Measurements from ENCODE around the gene RPL18A. TPM values are rescaled to one million over a fixed set of nuclear protein-coding genes. Genes with fewer than 3 reads are reported as not detected.

RPL18A gene
- total and polyA plus RNA-seq, 2 experiments from 2014 or later, result 1,314 to 2,829 TPM

GRCh38 chr19:17824339-17824738 lies 35.4 kb upstream of the RPL18A start (continued):
- TF ChIP-seq REST (IDR thresholded peaks at IDR 0.05; ENCODE audit: unreplicated experiment) (no peak), EZH2phosphoT487 (IDR thresholded peaks at IDR 0.05; ENCODE audit: unreplicated experiment) (no peak), EZH2 (IDR thresholded peaks at IDR 0.05; ENCODE audit: low read depth, unreplicated experiment) (no peak), ZNF331 (CRISPR knock-in tag; IDR thresholded peaks at IDR 0.05; ENCODE audit: low read depth) (no peak), NANOG (IDR thresholded peaks at IDR 0.05; ENCODE audit: borderline replicate concordance) (no peak), ZNF114 (CRISPR knock-in tag; IDR thresholded peaks at IDR 0.05) (no peak), POLR2AphosphoS5 (IDR thresholded peaks at IDR 0.05; ENCODE audit: low read depth) (no peak), CTCF (conservative IDR thresholded peaks at IDR 0.05; ENCODE audit: low read depth in 2 of 2) (no peak), STAT1 (IDR thresholded peaks at IDR 0.05; ENCODE audit: unreplicated experiment) (no peak), ETS1 (IDR thresholded peaks at IDR 0.05) (no peak), CREB1 (CRISPR knock-in tag; IDR thresholded peaks at IDR 0.05; ENCODE audit: low read depth) (no peak)

- Histone ChIP-seq H3K36me3 (ENCODE audit: insufficient read depth) (no peaks in the 10 kb centered on the region), H3K9me2 (ENCODE audit: insufficient read depth) (no peaks in the 10 kb centered on the region), H2AFZ (no peak overlapping the region), H3F3A (replicated peaks; ENCODE audit: low read depth) (peaks cover 7% of the 10 kb centered on the region), H4K20me1 (replicated peaks; ENCODE audit: insufficient read depth) (no peaks in the 10 kb centered on the region), H3K4me3 (no peak overlapping the region), H3K4me1 (ENCODE audit: insufficient read depth) (peaks cover 7% of the 10 kb centered on the region; the same call in 1 of the 2 replicates), H3K27ac (ENCODE audit: low read depth) (no peak overlapping the region), H3K4me2 (no peak overlapping the region), H3K79me2 (replicated peaks; ENCODE audit: insufficient read depth) (no peaks in the 10 kb centered on the region), H3K27me3 (ENCODE audit: insufficient read depth) (no peaks in the 10 kb centered on the region)
- peaks cover 14% of the 10 kb centered on the region for H3K27me3 Mint-ChIP-seq (ENCODE audit: insufficient read depth, low read depth, poor library complexity)
- no peak overlapping the region for H3K4me3 Mint-ChIP-seq
- DNase-seq (ENCODE audit: low spot score) (no peak), ATAC-seq (no peak)
- H3K4me1 Mint-ChIP-seq, result peaks cover 7% of the 10 kb centered on the region; the same call in 2 of the 3 replicates
- no peaks in the 10 kb centered on the region for H3K9me3 Mint-ChIP-seq
- no peaks in the 10 kb centered on the region for H3K36me3 Mint-ChIP-seq (ENCODE audit: low read depth)
- H3K27ac Mint-ChIP-seq, result no peak overlapping the region
- no peak for TF ChIP-seq EZH2 (IDR thresholded peaks at IDR 0.05; ENCODE audit: low read depth, unreplicated experiment)
- TF ChIP-seq NANOG (IDR thresholded peaks at IDR 0.05; ENCODE audit: borderline replicate concordance), result no peak
- no peak for TF ChIP-seq STAT1 (IDR thresholded peaks at IDR 0.05; ENCODE audit: unreplicated experiment)
- TF ChIP-seq POLR2AphosphoS5 (IDR thresholded peaks at IDR 0.05; ENCODE audit: low read depth), result no peak
- TF ChIP-seq ZNF462 (CRISPR knock-in tag; IDR thresholded peaks at IDR 0.05), result no peak
- no peak for TF ChIP-seq ZNF331 (CRISPR knock-in tag; IDR thresholded peaks at IDR 0.05; ENCODE audit: low read depth)
Observed at GRCh38 chr19:17826508-17827056, 33.1 kb upstream of the RPL18A start.

All from GM23338 (cell line).